HL-60 (cell line): ENCODE data around the gene SENP1.
A peak's percentile ranks its signal among the peaks of the same experiment; 100 is the strongest.

Source experiments
- DNase-seq, 2 experiments: peaks; one replicate each; pipeline ENCODE4 v3.0.0-alpha.2; 2010 to 2020; ENCODE audit warnings: low read depth in 1 of 2, low spot score in 1 of 2
- H3K27ac ChIP-seq: fragments of 250-450 bp; sonication (Bioruptor Pico); replicated peaks from 2 replicates; pipeline ENCODE4 v1.5.1; 2020; ENCODE audit warnings: mild to moderate bottlenecking, moderate library complexity
- H3K27me3 ChIP-seq: fragments of 250-450 bp; sonication (Bioruptor Pico); 2 replicates; pipeline ENCODE4 v1.5.1; 2021; ENCODE audit warnings: mild to moderate bottlenecking, moderate library complexity; ENCODE audit not compliant: insufficient read depth, poor library complexity, severe bottlenecking
- H3K4me3 ChIP-seq: replicated peaks from 2 replicates; pipeline ENCODE4 v1.5.1; 2011; ENCODE audit warnings: mild to moderate bottlenecking, control low read depth, low read length; ENCODE audit not compliant: insufficient read depth
- CTCF ChIP-seq: IDR thresholded peaks from one replicate; pipeline ENCODE4 v1.5.1; 2011; ENCODE audit warnings: low read length, control low read depth, inconsistent platforms; ENCODE audit not compliant: insufficient read depth
- GABPA ChIP-seq: IDR thresholded peaks from 2 replicates; pipeline ENCODE4 v1.6.1; 2012; ENCODE audit warnings: low read depth
- POLR2AphosphoS5 ChIP-seq: IDR thresholded peaks from 2 replicates; pipeline ENCODE4 v1.6.1; 2012; ENCODE audit warnings: low read depth
- REST ChIP-seq: IDR thresholded peaks from 2 replicates; pipeline ENCODE4 v1.6.1; 2012; ENCODE audit warnings: low read depth; ENCODE audit not compliant: insufficient replicate concordance
- SPI1 ChIP-seq: IDR thresholded peaks from 2 replicates; pipeline ENCODE4 v1.6.1; 2012; ENCODE audit warnings: low read depth, mild to moderate bottlenecking, borderline replicate concordance

SENP1 gene

GRCh38 chr12:48104531-48104930, 1.3 kb downstream of the SENP1 start:
- peak overlapping the region; percentile 96 for H3K27ac ChIP-seq

GRCh38 chr12:48092611-48093010, 13.3 kb downstream of the SENP1 start:
- Histone ChIP-seq H3K27ac (no peak overlapping the region), H3K27me3 (no peaks in the 10 kb centered on the region), H3K4me3 (no peak overlapping the region)
- TF ChIP-seq CTCF: no peak
- no peak for TF ChIP-seq SPI1
- no peak for TF ChIP-seq REST
- TF ChIP-seq POLR2AphosphoS5: no peak
- no peak for TF ChIP-seq GABPA
- DNase-seq: no peak

More at GRCh38 chr12:48104531-48104930, 1.3 kb downstream of the SENP1 start:
- DNase-seq: no peak
- H3K27me3 ChIP-seq: no peaks in the 10 kb centered on the region
- H3K4me3 ChIP-seq: peak overlapping the region; percentile 91
- no peak for TF ChIP-seq CTCF
- no peak for TF ChIP-seq GABPA
- no peak for TF ChIP-seq REST
- TF ChIP-seq POLR2AphosphoS5: no peak
- TF ChIP-seq SPI1: no peak

- Histone ChIP-seq H3K27me3 (no peaks in the 10 kb centered on the region), H3K4me3 (no peak overlapping the region), H3K27ac (no peak overlapping the region)
- TF ChIP-seq CTCF (no peak), SPI1 (peak; percentile 45; the same call in 1 of the 2 replicates), GABPA (no peak), POLR2AphosphoS5 (no peak), REST (no peak)
- no peak for DNase-seq
Observed at GRCh38 chr12:48086327-48086726, 19.6 kb downstream of the SENP1 start.
